ENCODE results near the gene DNAAF5.

DNA sequence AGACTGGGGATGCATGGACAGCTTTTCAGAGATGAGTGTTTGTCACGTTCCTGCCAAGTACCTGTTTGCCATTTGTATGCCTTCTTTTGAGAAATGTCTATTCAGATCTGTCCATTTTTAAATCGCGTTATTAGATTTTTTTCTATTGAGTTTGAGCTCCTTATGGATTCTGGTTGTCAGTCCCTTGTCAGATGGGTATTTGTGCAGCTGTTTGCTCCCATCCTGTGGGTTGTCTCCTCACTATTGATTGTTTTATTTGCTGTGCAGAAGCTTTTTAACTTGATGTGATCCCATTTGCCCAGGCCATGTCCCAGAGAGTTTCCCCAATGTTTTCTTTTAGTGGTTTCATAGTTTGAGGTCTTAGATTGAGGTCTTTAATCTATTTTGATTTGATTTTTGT, 6.1 kb downstream of the DNAAF5 start:
- TF ChIP-seq, protein P1, sequence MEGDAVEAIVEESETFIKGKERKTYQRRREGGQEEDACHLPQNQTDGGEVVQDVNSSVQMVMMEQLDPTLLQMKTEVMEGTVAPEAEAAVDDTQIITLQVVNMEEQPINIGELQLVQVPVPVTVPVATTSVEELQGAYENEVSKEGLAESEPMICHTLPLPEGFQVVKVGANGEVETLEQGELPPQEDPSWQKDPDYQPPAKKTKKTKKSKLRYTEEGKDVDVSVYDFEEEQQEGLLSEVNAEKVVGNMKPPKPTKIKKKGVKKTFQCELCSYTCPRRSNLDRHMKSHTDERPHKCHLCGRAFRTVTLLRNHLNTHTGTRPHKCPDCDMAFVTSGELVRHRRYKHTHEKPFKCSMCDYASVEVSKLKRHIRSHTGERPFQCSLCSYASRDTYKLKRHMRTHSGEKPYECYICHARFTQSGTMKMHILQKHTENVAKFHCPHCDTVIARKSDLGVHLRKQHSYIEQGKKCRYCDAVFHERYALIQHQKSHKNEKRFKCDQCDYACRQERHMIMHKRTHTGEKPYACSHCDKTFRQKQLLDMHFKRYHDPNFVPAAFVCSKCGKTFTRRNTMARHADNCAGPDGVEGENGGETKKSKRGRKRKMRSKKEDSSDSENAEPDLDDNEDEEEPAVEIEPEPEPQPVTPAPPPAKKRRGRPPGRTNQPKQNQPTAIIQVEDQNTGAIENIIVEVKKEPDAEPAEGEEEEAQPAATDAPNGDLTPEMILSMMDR (conservative IDR thresholded peaks at IDR 0.05; ENCODE audit: low read length) = no peak
- TF ChIP-seq EZH2phosphoT487 (IDR thresholded peaks at IDR 0.05; ENCODE audit: borderline replicate concordance) = no peak
